Globus pallidus (tissue), 1 donor: ENCODE results near the gene ASMT.
A peak's percentile ranks its signal among the peaks of the same experiment; 100 is the strongest.
"Not testable (repeated sequence)": the region's sequence is repeated elsewhere in the genome, so short reads cannot be mapped to it uniquely, and the experiment has no call there.

Experiments
- DNase-seq: peaks from one replicate; pipeline ENCODE4 v3.0.0-alpha.2; 2015; ENCODE audit warnings: low spot score

ASMT gene

GRCh38 chrX:1614927-1615326, at the start of gene ASMT:
Gene ASMT, plus strand, starts transcription at chrX:1615059. Its CDS starts 141 bp downstream, at chrX:1615200.
- DNase-seq = no peak

- not testable (repeated sequence) for DNase-seq
Measured at GRCh38 chrX:1574181-1574580, 40.7 kb upstream of the ASMT start.

- no peak for DNase-seq
Measured at GRCh38 chrX:1576201-1576992, 38.5 kb upstream of the ASMT start.

- DNase-seq = no peak
Measured at GRCh38 chrX:1577845-1578244, 37.0 kb upstream of the ASMT start.

GRCh38 chrX:1578511-1579173, 36.2 kb upstream of the ASMT start:
- DNase-seq = no peak

- DNase-seq = peak; percentile 12
Measured at GRCh38 chrX:1581132-1581531, 33.7 kb upstream of the ASMT start.

GRCh38 chrX:1582686-1583437, 32.0 kb upstream of the ASMT start:
- no peak for DNase-seq

- no peak for DNase-seq
Measured at GRCh38 chrX:1584237-1585011, 30.4 kb upstream of the ASMT start.

- DNase-seq = no peak
Measured at GRCh38 chrX:1587161-1587560, 27.7 kb upstream of the ASMT start.

- DNase-seq = no peak
Measured at GRCh38 chrX:1589356-1590130, 25.3 kb upstream of the ASMT start.

- peak; percentile 95 for DNase-seq
Measured at GRCh38 chrX:1591102-1591862, 23.6 kb upstream of the ASMT start, which contains the start of gene AKAP17A. Gene AKAP17A, plus strand, starts transcription at chrX:1591604. Its CDS starts 1,859 bp downstream, at chrX:1593463.

- peak; percentile 7 for DNase-seq
Measured at GRCh38 chrX:1591863-1592469, 22.9 kb upstream of the ASMT start.

GRCh38 chrX:1592470-1593142, 22.3 kb upstream of the ASMT start:
- DNase-seq = no peak

- DNase-seq = no peak
Measured at GRCh38 chrX:1593286-1594271, 21.3 kb upstream of the ASMT start.

- DNase-seq = no peak
Measured at GRCh38 chrX:1595711-1596060, 19.2 kb upstream of the ASMT start.

GRCh38 chrX:1596676-1597344, 18.0 kb upstream of the ASMT start:
- no peak for DNase-seq

- no peak for DNase-seq
Measured at GRCh38 chrX:1597345-1598020, 17.4 kb upstream of the ASMT start.
